ENCODE measurements around the gene APOBEC3H. TPM values are rescaled to one million over a fixed set of nuclear protein-coding genes. Genes with fewer than 3 reads are reported as not detected.

APOBEC3H gene
- total and polyA plus RNA-seq, 8 donors = 0.23 to 1.3 (median 0.61) TPM; not detected in 4

- Histone ChIP-seq H3K27ac (no peak overlapping the region), H3K4me1 (peaks cover 0 to 10% of the 10 kb centered on the region in 2 donors), H3K4me3 (no peak overlapping the region), H3K27me3 (no peaks in the 10 kb centered on the region), H3K36me3 (no peaks in the 10 kb centered on the region), H3K9me3 (no peaks in the 10 kb centered on the region)
- DNase-seq = no peak
- no peak for ATAC-seq
- TF ChIP-seq, protein P1, sequence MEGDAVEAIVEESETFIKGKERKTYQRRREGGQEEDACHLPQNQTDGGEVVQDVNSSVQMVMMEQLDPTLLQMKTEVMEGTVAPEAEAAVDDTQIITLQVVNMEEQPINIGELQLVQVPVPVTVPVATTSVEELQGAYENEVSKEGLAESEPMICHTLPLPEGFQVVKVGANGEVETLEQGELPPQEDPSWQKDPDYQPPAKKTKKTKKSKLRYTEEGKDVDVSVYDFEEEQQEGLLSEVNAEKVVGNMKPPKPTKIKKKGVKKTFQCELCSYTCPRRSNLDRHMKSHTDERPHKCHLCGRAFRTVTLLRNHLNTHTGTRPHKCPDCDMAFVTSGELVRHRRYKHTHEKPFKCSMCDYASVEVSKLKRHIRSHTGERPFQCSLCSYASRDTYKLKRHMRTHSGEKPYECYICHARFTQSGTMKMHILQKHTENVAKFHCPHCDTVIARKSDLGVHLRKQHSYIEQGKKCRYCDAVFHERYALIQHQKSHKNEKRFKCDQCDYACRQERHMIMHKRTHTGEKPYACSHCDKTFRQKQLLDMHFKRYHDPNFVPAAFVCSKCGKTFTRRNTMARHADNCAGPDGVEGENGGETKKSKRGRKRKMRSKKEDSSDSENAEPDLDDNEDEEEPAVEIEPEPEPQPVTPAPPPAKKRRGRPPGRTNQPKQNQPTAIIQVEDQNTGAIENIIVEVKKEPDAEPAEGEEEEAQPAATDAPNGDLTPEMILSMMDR (IDR thresholded peaks at IDR 0.05) = no peak
- intact Hi-C loops (cut with DNase I) = no loop called here
Observed at GRCh38 chr22:39139933-39140332, 42.9 kb downstream of the APOBEC3H start.

- Histone ChIP-seq H3K36me3 (no peaks in the 10 kb centered on the region), H3K4me1 (peaks cover 3 to 22% of the 10 kb centered on the region in 2 donors), H3K4me3 (no peak overlapping the region), H3K27ac (no peak overlapping the region), H3K27me3 (no peaks in the 10 kb centered on the region), H3K9me3 (no peaks in the 10 kb centered on the region)
- TF ChIP-seq, protein P1 (IDR thresholded peaks at IDR 0.05) = no peak
- intact Hi-C loops (cut with DNase I) = no loop called here
- peak in 1 of 4 donors; percentile 39 for DNase-seq
- ATAC-seq = no peak
Observed at GRCh38 chr22:39142088-39142680, 45.1 kb downstream of the APOBEC3H start.

DNA sequence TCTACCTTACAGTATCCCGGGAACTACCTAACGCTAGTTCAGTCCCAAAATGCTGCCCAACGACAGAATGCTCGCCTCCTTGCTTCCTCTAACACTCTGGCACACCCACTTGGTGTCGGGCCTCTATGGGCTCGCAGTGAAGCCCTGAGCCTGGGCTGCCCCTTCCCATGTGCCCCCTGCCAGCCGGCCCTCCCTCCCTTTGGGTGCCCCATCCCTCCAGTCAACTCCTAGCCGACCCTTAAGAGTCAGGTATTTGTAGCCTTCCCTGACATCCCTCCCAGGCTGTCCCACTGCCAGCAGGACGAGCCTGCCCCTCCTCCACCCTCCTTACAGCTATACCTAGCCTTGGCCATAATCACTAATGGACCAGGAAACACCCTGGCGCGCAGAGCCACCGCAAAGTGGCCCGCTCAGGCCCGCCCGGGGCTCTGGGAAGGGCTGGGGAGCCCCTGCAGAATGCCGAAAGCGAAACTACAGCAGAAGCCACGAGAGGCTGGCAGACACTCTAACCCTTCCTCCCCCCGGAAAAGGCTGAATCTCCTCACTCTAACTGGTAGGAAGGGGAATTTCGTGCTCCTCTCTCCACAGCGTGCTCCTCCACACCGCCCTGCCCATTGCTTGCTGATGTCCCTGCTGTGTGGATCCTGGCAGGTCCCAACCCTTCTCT, 47.2 kb downstream of the APOBEC3H start:
- ATAC-seq = peak; percentile 45

GRCh38 chr22:39146256-39147101, 49.4 kb downstream of the APOBEC3H start:
- peak overlapping the region; percentile 60 to 99 for H3K4me3 ChIP-seq
- ATAC-seq (no peak), DNase-seq (peak in 1 of 4 donors; percentile 47)
- H3K27ac ChIP-seq = peak overlapping the region; percentile 87 to 88
- no peaks in the 10 kb centered on the region for H3K36me3 ChIP-seq
- intact Hi-C loops (cut with DNase I) = no loop called here
- H3K27me3 ChIP-seq = no peaks in the 10 kb centered on the region
- TF ChIP-seq, protein P1 (IDR thresholded peaks at IDR 0.05) = no peak
- no peaks in the 10 kb centered on the region for H3K9me3 ChIP-seq
- peaks cover 11 to 48% of the 10 kb centered on the region in 2 donors for H3K4me1 ChIP-seq

More for the DNA sequence above, 47.2 kb downstream of the APOBEC3H start:
- peak overlapping the region; percentile 50 to 87 for H3K27ac ChIP-seq
- DNase-seq = peak in 3 of 4 donors; percentile 47 to 83 (median 53)
- H3K4me3 ChIP-seq = peak overlapping the region; percentile 60 to 99
- no peaks in the 10 kb centered on the region for H3K36me3 ChIP-seq
- no peaks in the 10 kb centered on the region for H3K9me3 ChIP-seq
- intact Hi-C loops (cut with DNase I) = no loop called here
- TF ChIP-seq, protein P1 (IDR thresholded peaks at IDR 0.05) = no peak
- no peaks in the 10 kb centered on the region for H3K27me3 ChIP-seq
- peaks cover 11 to 36% of the 10 kb centered on the region in 2 donors for H3K4me1 ChIP-seq

Data from left lung (tissue), 10 donors.